Right lobe of liver (tissue), 6 donors: ENCODE results near the gene FAM20B. TPM values are rescaled to one million over a fixed set of nuclear protein-coding genes. Genes with fewer than 3 reads are reported as not detected.

Experiments used
- ATAC-seq, 4 donors: fragments of 200-7000 bp; cut with Tn5 transposase; one replicate each; pipeline ENCODE4 v1.9.1; 2020; ENCODE audit warnings: mild to moderate bottlenecking in 4 of 4, moderate library complexity in 4 of 4
- DNase-seq, 3 donors: peaks; one replicate each; pipeline ENCODE4 v3.0.0-alpha.2; 2020
- H3K27ac ChIP-seq, 3 donors: fragments of 200-600 bp; one replicate each; pipeline ENCODE4 v1.8.0; 2022
- H3K27me3 ChIP-seq, 2 donors: fragments of 200-600 bp; one replicate each; pipeline ENCODE4 v1.8.0; 2022
- H3K36me3 ChIP-seq, 4 donors: fragments of 200-600 bp; sonication (generic) in 1 of 4; one replicate each; pipeline versions ENCODE4 v1.5.1 to v1.8.0; 2017 to 2022; ENCODE audit warnings: control low read depth in 1 of 4
- H3K4me1 ChIP-seq, 4 donors: fragments of 200-600 bp; sonication (generic) in 1 of 4; one replicate each; pipeline versions ENCODE4 v1.5.1 to v1.8.0; 2017 to 2022; ENCODE audit warnings: control low read depth in 1 of 4
- H3K4me3 ChIP-seq, 3 donors: fragments of 200-600 bp; one replicate each; pipeline ENCODE4 v1.8.0; 2022
- H3K9me3 ChIP-seq, 4 donors: fragments of 200-600 bp; sonication (generic) in 1 of 4; one replicate each; pipeline versions ENCODE4 v1.5.1 to v1.8.0; 2017 to 2022; ENCODE audit warnings: control low read depth in 1 of 4
- CTCF ChIP-seq, 4 donors: fragments of 200-600 bp in 3 of 4; fragments of 450-650 bp in 1 of 4; IDR thresholded peaks; one replicate each; pipeline versions ENCODE4 v1.5.1 to v1.8.0; 2016 to 2022; ENCODE audit warnings: antibody characterized with exemption in 4 of 4, mild to moderate bottlenecking in 2 of 4
- POLR2A ChIP-seq: fragments of 450-650 bp; IDR thresholded peaks from one replicate; pipeline ENCODE4 v1.6.1; 2017; ENCODE audit warnings: antibody characterized with exemption, mild to moderate bottlenecking
- WGBS: methylation state at CpG from one replicate; pipeline ENCODE4 v1.1.6; 2018; ENCODE audit warnings: low coverage, low lambda C conversion rate; ENCODE audit not compliant: insufficient coverage; ENCODE audit errors: missing lambda C conversion rate; 5-methylcytosine and 5-hydroxymethylcytosine counted together
- intact Hi-C, 2 donors: fragments of 100-400 bp; cut with DNase I; formaldehyde crosslinking; loops; one replicate each; pipeline versions ENCODE4 v1.11.2 to v1.14.1; 2022
- total RNA-seq, 6 experiments: library from RNA; depleted of rRNA in 2 of 6; stranded (reverse); fragments of >200 nt in 2 of 6; fragmentation: NEBNext Ultra II Directional in 3 of 6; extraction: Animal tissue kit (Norgen Biotek cat#: 25700) in 3 of 6; gene quantifications; one replicate each; pipeline versions ENCODE4 v1.1.0 to v1.2.4, GENCODE V29; 2016 to 2023
- donor health status: DM: no; HTN: yes; CAD: no.
- donor health status: DM: no; HTN: no; CAD: no.
- donor health status: DM: no; HTN: no; CAD: no.
- donor health status: DM: no; HTN: yes; CAD: no.
- donor health status: DM: no; HTN: yes; CAD: no.

FAM20B gene
- total RNA-seq, 6 experiments from 2014 or later, result 14.7 to 19.6 (median 17.1) TPM

GRCh38 chr1:179108644-179109043, 83.0 kb downstream of the FAM20B start:
- peaks cover 0 to 31% (median 8%) of the 10 kb centered on the region in 4 donors for H3K36me3 ChIP-seq

GRCh38 chr1:179115181-179115580, 89.5 kb downstream of the FAM20B start:
- Histone ChIP-seq H3K27me3 (no peaks in the 10 kb centered on the region), H3K27ac (no peak overlapping the region), H3K4me1 (peaks cover 0 to 8% (median 3%) of the 10 kb centered on the region in 4 donors), H3K4me3 (no peak overlapping the region), H3K36me3 (peaks cover 0 to 36% (median 5%) of the 10 kb centered on the region in 4 donors), H3K9me3 (no peaks in the 10 kb centered on the region)
- 88% methylated on average over 3 of the region's 3 CpGs for WGBS
- DNase-seq (no peak), ATAC-seq (no peak)
- intact Hi-C loops, result no loop called here
- TF ChIP-seq POLR2A (no peak), CTCF (IDR thresholded peaks at IDR 0.05) (no peak)

More at GRCh38 chr1:179108644-179109043, 83.0 kb downstream of the FAM20B start:
- WGBS, result 73% methylated on average over 2 of the region's 2 CpGs
- TF ChIP-seq POLR2A (no peak), CTCF (IDR thresholded peaks at IDR 0.05) (no peak)
- ATAC-seq (peak; percentile 34 to 75 (median 74)), DNase-seq (peak in 2 of 3 donors; percentile 67 to 82)
- H3K27ac ChIP-seq, result peak overlapping the region in 1 of 3 donors; percentile 39
- intact Hi-C loops, result no loop called here
- no peak overlapping the region for H3K4me3 ChIP-seq
- no peaks in the 10 kb centered on the region for H3K9me3 ChIP-seq
- peaks cover 0 to 34% (median 13%) of the 10 kb centered on the region in 4 donors for H3K4me1 ChIP-seq
- no peaks in the 10 kb centered on the region for H3K27me3 ChIP-seq

DNA sequence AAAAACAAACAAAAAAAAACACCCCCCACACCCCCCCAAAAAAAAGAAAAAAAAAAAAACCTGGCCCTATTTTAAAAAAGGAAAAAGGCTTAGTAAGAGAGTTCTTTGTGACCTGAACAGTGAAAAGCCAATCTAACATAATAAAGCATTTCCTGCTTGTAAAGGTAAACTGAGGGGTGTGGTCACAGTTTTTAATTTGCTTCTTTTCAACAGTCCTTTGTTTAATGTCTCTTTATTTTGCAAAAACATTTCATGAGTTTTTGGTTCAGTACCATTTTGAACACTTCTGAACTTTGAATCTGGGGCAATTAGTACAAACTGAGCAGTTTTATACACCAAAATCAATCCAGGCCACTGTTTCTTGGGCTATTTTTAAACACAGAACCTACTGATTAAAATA, 93.8 kb downstream of the FAM20B start:
- H3K36me3 ChIP-seq, result peaks cover 0 to 20% (median 0%) of the 10 kb centered on the region in 4 donors
- no peak for ATAC-seq
- no peak for DNase-seq

GRCh38 chr1:179120736-179121135, 95.0 kb downstream of the FAM20B start:
- ATAC-seq, result peak in 1 of 4 donors; percentile 11
- intact Hi-C loops, result loop anchor here in 1 of 2 donors (10.0 kb wide), 1 partner anchor 64 kb away; no protein-coding TSS in a partner anchor
- 58% methylated on average over 2 of the region's 2 CpGs for WGBS

More for the DNA sequence above, 93.8 kb downstream of the FAM20B start:
- TF ChIP-seq POLR2A, result no peak
- TF ChIP-seq CTCF (IDR thresholded peaks at IDR 0.05), result no peak
- Histone ChIP-seq H3K4me1 (peaks cover 0 to 12% (median 3%) of the 10 kb centered on the region in 4 donors), H3K4me3 (no peak overlapping the region), H3K9me3 (no peaks in the 10 kb centered on the region), H3K27me3 (no peaks in the 10 kb centered on the region), H3K27ac (no peak overlapping the region)
- intact Hi-C loops, result no loop called here

More at GRCh38 chr1:179120736-179121135, 95.0 kb downstream of the FAM20B start:
- TF ChIP-seq CTCF (IDR thresholded peaks at IDR 0.05), result no peak
- DNase-seq, result no peak
- Histone ChIP-seq H3K4me3 (no peak overlapping the region), H3K27me3 (no peaks in the 10 kb centered on the region), H3K9me3 (no peaks in the 10 kb centered on the region), H3K36me3 (peaks cover 0 to 18% (median 0%) of the 10 kb centered on the region in 4 donors), H3K27ac (no peak overlapping the region), H3K4me1 (peaks cover 0 to 12% (median 3%) of the 10 kb centered on the region in 4 donors)
